NCI-H146 treated with DMSO at 0.1 percent for 48 hours (cell line): Measurements from ENCODE around the gene WASF1.

Experiments
- DNase-seq: peaks from one replicate; lab custom pipeline; 2025; ENCODE audit not compliant: unreplicated experiment; lab: John Stamatoyannopoulos, UW

Gene WASF1

DNA sequence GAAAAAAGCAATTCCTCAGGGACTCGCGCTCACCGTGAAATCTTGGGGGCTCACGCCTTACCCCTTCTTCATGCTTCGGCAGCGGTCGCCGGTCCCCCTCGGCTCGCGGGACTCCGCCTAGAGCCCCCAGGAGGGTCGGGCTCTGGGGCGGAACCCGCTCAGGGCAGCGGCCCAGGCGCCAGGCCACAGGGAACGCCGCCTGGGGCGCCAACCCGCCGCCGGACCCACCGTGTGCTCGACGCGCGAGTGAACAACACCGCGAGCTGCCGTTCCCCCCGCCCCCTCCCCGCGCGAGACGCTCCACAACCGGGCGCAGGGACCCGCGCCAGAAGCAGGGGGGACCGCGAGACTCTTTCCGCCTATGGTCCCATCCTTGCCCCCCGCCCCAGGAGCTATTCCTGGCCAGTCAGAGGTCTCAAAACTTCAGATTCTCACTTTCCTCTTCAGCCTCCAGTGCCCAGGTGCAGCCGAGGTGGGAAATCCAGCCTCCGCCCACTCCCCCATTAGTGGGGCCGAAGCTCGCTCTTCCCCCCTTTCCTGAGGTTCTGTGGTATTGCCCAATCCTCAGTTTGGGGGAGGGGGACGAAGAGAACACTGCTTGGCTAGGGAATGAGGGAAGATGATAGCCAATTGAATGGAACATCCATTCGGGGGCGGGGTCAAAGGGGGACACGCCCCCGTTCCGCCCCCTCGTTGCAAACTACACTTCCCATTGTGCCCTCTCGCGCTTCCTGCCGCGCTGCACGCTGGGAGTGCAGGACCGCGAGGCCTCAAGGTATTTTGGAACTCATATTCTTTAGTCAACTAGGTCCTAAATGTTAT lies at the start of gene WASF1:
Gene WASF1, minus strand, starts transcription at position 265 of the 822 bp plus-strand sequence. CDS start 52,069 bp downstream, outside the sequence.
- DNase-seq, result peak; percentile 96

- DNase-seq, result no peak
These were observed 46.8 kb upstream of the WASF1 start for GRCh38 chr6:110226261-110226660.

DNA sequence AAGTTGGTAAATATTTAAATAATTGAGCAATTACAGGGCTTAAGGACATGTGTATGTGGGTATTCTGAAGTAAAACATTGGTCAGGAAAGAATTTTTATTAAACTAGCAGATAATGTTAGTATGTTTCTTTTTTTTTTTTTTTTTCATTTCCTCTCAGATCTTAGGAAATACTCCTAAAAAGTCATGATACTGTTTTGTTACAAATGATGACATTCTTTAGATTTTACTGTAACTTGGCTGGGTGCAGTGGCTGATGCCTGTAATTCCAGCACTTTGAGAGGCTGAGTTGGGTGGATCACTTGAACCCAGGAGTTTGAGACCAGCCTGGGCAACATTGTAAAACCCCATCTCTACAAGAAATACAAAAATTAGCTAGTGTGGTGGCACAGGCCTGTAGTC lies 42.3 kb upstream of the WASF1 start:
- DNase-seq, result no peak

DNA sequence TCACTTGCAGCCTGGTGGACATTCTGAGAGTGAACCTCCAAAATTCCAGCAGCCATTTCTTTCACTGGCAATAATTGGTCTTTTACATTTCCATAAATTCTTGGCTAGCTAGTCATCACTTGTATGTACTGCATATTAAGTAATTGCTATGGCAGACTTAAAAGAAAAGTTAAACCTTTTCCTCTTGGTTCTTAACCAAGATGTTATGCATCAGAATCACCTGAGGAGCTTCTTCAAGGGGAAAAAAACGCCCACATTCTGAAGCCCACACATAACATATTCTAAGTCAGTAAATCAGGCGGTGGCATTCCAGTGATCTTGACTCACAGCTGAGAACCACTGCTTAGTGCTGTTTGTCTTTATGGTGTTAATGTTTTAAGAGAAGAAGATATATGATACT lies 37.8 kb upstream of the WASF1 start:
- no peak for DNase-seq

- DNase-seq, result no peak
These were observed 36.7 kb upstream of the WASF1 start for GRCh38 chr6:110216140-110216539.

GRCh38 chr6:110214338-110214737 lies 34.9 kb upstream of the WASF1 start:
- DNase-seq, result no peak

DNA sequence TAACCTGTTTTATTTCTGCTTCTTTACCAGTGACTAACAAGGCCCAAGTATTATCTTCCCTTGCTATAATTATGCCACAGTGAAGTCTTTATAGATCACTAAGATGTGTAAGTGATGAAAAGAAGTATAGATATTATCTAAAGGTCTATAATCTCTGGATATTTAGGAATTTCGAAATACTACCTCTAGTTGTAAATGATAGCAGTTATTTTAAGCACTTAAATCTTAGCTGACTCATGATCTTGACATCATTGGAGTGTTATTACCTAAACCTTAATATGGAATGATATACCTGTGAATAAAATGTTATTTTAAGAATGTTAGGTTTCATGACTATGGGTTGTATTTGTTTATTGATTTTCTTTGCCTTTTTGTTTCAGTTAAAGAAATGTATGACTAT lies 32.3 kb upstream of the WASF1 start:
- DNase-seq, result no peak

GRCh38 chr6:110207652-110208051 lies 28.2 kb upstream of the WASF1 start:
- DNase-seq, result no peak

DNA sequence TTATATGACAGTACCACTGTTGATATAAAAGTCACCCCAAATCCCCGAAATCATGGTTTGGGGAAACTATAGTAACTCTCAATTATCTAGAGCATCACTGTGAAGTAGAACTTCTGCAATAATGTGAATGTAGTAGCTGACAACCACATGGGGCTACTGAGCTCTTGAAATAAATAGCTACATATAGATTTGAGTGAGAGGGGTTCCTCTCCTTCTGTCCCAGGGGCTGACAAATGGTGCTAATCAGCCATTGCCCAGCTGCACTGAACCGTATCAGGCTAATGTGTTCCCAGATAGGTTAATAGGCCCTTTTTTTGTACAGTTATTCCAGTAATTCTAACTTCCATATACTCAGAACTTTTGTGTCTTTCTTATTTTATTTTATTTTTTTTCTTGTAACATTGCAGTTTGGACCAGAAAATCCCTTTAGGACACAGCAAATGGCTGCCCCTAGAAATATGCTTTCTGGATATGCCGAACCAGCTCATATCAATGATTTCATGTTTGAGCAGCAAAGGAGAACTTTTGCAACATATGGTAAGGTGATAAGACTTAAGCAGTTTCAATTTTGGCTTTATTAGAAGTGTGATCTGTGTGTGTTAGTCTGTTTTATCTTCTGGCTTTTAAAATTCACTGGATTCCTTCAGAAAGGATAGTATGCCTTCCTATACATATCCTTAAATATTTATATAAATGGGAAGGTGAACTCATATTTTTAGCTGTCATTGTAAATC lies 21.8 kb upstream of the WASF1 start:
- DNase-seq, result no peak

GRCh38 chr6:110198561-110198960 lies 19.1 kb upstream of the WASF1 start:
- DNase-seq, result no peak

- no peak for DNase-seq
These were observed 17.4 kb upstream of the WASF1 start for GRCh38 chr6:110196874-110197273.

- DNase-seq, result no peak
These were observed 16.2 kb upstream of the WASF1 start for GRCh38 chr6:110195639-110196038.

DNA sequence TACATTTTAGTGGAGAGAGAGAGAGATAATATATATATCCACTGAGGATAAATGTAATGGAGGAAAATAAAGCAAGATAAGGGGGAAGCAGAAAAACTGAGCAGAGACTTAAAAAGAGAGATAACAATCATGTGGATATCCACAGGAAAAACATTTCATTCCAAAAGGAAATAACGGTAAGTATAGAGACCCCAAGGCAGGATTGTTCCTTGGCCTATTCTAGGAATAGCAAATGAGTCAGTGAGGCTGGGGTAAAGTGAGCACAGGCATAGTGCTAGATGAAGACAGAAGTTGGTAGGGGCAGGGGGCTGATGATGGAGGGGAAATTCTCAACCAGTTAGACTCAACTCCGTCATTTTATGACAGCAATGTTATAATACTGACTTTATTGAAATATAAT lies 12.0 kb upstream of the WASF1 start:
- no peak for DNase-seq

- no peak for DNase-seq
These were observed 11.3 kb upstream of the WASF1 start for GRCh38 chr6:110190726-110191125.

GRCh38 chr6:110188791-110189190 lies 9.3 kb upstream of the WASF1 start:
- no peak for DNase-seq

DNA sequence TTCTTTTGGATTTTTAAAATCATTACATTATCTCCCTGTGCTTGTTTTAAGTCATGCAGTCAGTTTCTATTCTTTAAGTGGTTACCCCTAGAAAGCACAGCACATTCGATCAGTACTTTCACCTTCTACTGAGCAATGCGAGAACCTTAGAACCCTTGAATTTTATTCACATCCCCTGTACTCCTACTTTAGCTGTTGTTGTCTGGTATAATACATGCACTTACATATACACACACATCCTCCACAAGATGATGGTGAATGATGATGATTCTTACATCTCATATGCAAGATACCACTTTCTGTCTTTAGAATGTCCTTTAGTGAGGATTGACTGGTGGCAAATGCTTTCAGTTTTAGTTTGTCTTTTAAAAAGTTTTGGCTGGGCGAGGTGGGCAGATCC lies 6.4 kb upstream of the WASF1 start:
- no peak for DNase-seq

- DNase-seq, result no peak
These were observed 3.9 kb upstream of the WASF1 start for GRCh38 chr6:110183292-110183885.

- DNase-seq, result no peak
These were observed 1.9 kb upstream of the WASF1 start for GRCh38 chr6:110181131-110182030.

- no peak for DNase-seq
These were observed 948 bp upstream of the WASF1 start, which contains the start of gene CDC40 for GRCh38 chr6:110180228-110181008. Gene CDC40 (plus strand): TSS chr6:110180427. CDS start chr6:110180445, 18 bp downstream.
